ENCODE measurements around the gene KCTD10.
"Not testable (repeated sequence)": the region's sequence is repeated elsewhere in the genome, so short reads cannot be mapped to it uniquely, and the experiment has no call there.

The KCTD10 gene

GRCh38 chr12:109447482-109447881 lies 29.6 kb downstream of the KCTD10 start:
- DNase-seq, result no peak

GRCh38 chr12:109446869-109447268 lies 30.2 kb downstream of the KCTD10 start:
- no peak for DNase-seq

GRCh38 chr12:109445191-109445609 lies 31.9 kb downstream of the KCTD10 start:
- DNase-seq, result no peak

- DNase-seq, result no peak
These were observed 32.8 kb downstream of the KCTD10 start for GRCh38 chr12:109444259-109444658.

GRCh38 chr12:109443794-109444193 lies 33.3 kb downstream of the KCTD10 start:
- DNase-seq, result no peak

GRCh38 chr12:109440851-109441490 lies 36.1 kb downstream of the KCTD10 start:
- no peak for DNase-seq

- DNase-seq, result not testable (repeated sequence)
These were observed 37.1 kb downstream of the KCTD10 start for GRCh38 chr12:109439951-109440350.

GRCh38 chr12:109439181-109439580 lies 37.9 kb downstream of the KCTD10 start:
- no peak for DNase-seq

- no peak for DNase-seq
These were observed 40.9 kb downstream of the KCTD10 start for GRCh38 chr12:109436188-109436560.

GRCh38 chr12:109435428-109436187 lies 41.5 kb downstream of the KCTD10 start:
- DNase-seq, result no peak

- DNase-seq, result no peak
These were observed 42.5 kb downstream of the KCTD10 start for GRCh38 chr12:109434582-109434981.

GRCh38 chr12:109433618-109434017 lies 43.5 kb downstream of the KCTD10 start:
- no peak for DNase-seq

- DNase-seq, result peak; percentile 10
These were observed 44.2 kb downstream of the KCTD10 start for GRCh38 chr12:109432842-109433304.

GRCh38 chr12:109432431-109432830 lies 44.7 kb downstream of the KCTD10 start:
- DNase-seq, result no peak

GRCh38 chr12:109430244-109430643 lies 46.9 kb downstream of the KCTD10 start:
- DNase-seq, result no peak

- not testable (repeated sequence) for DNase-seq
These were observed 48.3 kb downstream of the KCTD10 start for GRCh38 chr12:109428804-109429203.

- DNase-seq, result peak; percentile 17
These were observed 49.0 kb downstream of the KCTD10 start for GRCh38 chr12:109428037-109428629.

GRCh38 chr12:109423392-109423791 lies 53.7 kb downstream of the KCTD10 start:
- DNase-seq, result no peak

GRCh38 chr12:109422251-109422650 lies 54.8 kb downstream of the KCTD10 start:
- DNase-seq, result no peak

- no peak for DNase-seq
These were observed 55.6 kb downstream of the KCTD10 start for GRCh38 chr12:109421355-109422087.

- no peak for DNase-seq
These were observed 58.1 kb downstream of the KCTD10 start for GRCh38 chr12:109418848-109419480.

GRCh38 chr12:109406147-109406546 lies 71.0 kb downstream of the KCTD10 start:
- DNase-seq, result not testable (repeated sequence)

- DNase-seq, result not testable (repeated sequence)
These were observed 72.3 kb downstream of the KCTD10 start for GRCh38 chr12:109404841-109405240.
